ENCODE results near the gene KIAA1217. TPM values are rescaled to one million over a fixed set of nuclear protein-coding genes. Genes with fewer than 3 reads are reported as not detected.
"Not testable (repeated sequence)": the region's sequence is repeated elsewhere in the genome, so short reads cannot be mapped to it uniquely, and the experiment has no call there.

Gene KIAA1217
- total RNA-seq, 1 donor from 2014 or later: 18.9 TPM

DNA sequence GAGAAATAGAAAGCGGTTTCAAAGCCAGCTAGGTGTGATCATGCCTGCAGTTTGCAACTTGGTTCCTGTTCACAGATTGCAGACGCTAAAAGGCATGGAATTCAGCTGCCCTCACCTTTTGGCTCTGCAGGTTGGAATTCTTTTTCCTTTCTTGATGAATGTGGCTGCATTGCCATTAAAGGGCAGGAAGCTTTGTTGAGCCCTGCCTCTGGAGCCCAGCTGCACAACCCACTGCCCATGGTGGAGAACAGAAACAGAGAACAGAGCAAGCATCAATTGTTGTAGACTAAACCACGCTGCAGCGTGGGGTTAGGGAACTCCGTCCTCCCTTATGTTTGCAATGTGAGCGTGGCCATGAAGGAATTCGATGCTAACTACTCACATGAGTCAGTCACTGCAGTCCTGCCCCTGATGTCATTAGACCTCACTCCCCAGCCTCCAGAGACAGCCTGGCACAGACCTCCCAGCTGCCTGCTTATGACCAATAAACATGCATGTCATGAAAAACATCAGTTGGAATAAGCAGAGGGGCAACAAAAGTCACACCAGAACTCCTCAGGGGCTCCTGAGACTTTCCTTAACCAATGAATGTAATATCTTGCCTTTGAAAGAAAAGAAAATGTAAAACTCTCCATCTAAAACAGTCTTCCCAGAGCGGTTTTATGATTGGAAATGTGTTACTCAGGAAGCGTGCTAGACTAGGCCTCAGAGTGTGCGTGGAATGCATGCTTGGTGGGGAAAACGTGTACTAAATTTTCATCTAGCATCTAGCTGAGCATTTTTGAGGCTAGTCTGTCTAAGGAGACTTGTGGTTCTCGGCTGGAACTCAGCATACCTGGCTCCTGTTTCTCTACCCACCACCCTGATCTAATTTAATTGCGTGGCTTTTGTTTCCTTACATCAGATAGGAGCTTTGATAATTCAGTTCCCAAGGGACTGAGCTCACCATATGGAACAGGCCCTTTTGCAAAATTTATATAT, 232.2 kb downstream of the KIAA1217 start:
- Histone ChIP-seq H3K4me3 (ENCODE audit: low read depth, low read length) (no peak overlapping the region), H3K36me3 (ENCODE audit: control insufficient read depth, insufficient read depth, low read length) (no peaks in the 10 kb centered on the region), H3K27me3 (ENCODE audit: control insufficient read depth, insufficient read depth, low read length) (no peaks in the 10 kb centered on the region)
- DNase-seq (ENCODE audit: low read depth): no peak
- TF ChIP-seq, protein P1, sequence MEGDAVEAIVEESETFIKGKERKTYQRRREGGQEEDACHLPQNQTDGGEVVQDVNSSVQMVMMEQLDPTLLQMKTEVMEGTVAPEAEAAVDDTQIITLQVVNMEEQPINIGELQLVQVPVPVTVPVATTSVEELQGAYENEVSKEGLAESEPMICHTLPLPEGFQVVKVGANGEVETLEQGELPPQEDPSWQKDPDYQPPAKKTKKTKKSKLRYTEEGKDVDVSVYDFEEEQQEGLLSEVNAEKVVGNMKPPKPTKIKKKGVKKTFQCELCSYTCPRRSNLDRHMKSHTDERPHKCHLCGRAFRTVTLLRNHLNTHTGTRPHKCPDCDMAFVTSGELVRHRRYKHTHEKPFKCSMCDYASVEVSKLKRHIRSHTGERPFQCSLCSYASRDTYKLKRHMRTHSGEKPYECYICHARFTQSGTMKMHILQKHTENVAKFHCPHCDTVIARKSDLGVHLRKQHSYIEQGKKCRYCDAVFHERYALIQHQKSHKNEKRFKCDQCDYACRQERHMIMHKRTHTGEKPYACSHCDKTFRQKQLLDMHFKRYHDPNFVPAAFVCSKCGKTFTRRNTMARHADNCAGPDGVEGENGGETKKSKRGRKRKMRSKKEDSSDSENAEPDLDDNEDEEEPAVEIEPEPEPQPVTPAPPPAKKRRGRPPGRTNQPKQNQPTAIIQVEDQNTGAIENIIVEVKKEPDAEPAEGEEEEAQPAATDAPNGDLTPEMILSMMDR (IDR thresholded peaks at IDR 0.05; ENCODE audit: insufficient read depth, low read length, poor library complexity, severe bottlenecking): no peak

DNA sequence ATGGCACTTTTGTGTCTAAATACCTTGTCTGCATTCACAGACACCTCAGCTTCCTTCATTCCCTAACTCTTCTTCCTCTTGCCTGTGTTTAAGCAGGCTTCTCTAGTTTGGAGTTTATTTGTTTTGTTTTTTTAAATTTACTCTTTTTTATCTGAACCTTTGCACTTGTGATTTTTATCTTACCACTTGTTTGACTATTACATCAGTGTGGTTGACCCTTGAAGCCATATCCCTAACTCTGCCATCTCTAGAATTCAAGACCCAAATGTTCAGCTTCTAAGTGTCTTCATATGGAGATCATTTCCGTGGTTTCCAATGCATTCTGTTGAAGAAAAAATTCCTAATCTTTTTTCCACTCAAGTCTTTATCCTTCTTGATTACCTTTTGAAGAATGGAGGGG, 233.3 kb downstream of the KIAA1217 start:
- H3K36me3 ChIP-seq (ENCODE audit: control insufficient read depth, insufficient read depth, low read length): no peaks in the 10 kb centered on the region
- no peak for DNase-seq (ENCODE audit: low read depth)

DNA sequence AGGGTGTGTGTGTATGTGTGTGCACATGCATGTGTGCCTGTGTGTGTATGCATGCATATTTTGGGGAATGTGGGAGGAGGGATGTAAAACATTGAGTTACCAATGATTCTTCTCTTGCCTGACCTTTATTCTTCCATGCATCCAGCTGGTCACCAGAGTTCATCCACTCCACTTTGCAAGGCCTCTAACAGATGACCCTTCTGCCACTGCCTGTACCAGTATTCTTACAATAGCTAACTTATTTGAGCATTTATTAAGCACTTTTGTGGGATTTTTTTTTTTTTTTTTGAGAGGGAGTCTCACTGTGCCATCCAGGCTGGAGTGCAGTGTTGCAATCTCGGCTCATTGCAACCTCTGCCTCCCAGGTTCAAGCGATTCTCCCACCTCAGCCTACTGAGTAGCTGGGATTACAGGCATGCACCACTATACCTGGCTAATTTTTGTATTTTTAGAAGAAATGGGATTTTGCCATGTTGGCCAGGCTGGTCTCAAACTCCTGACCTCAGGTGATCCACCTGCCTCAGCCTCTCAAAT, 233.8 kb downstream of the KIAA1217 start:
- not testable (repeated sequence) for H3K27me3 ChIP-seq (ENCODE audit: control insufficient read depth, insufficient read depth, low read length); DNase-seq (ENCODE audit: low read depth); H3K4me3 ChIP-seq (ENCODE audit: low read depth, low read length); H3K36me3 ChIP-seq (ENCODE audit: control insufficient read depth, insufficient read depth, low read length)

More for the DNA sequence above, 233.3 kb downstream of the KIAA1217 start:
- Histone ChIP-seq H3K27me3 (ENCODE audit: control insufficient read depth, insufficient read depth, low read length) (no peaks in the 10 kb centered on the region), H3K4me3 (ENCODE audit: low read depth, low read length) (no peak overlapping the region)
- TF ChIP-seq, protein P1 (IDR thresholded peaks at IDR 0.05; ENCODE audit: insufficient read depth, low read length, poor library complexity, severe bottlenecking): no peak

DNA sequence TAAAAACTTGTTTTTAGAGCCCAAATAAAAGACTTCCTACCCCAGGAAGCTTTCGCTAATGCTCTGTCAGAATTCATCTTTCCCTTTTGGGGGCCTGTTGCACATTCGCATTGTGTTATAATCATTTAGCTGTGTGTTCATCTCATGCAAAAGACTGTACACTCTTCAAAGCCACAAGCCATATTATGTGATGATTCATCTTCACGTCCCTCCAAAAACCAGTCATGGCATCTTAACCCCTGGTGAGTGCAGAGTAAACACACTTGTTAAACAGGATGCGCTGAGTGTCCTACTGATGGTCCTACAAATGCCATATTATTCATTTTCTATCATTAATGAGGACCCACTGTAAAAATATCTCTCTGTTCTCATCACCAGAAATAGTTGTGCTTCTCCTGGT, 235.4 kb downstream of the KIAA1217 start:
- Histone ChIP-seq H3K36me3 (ENCODE audit: control insufficient read depth, insufficient read depth, low read length) (no peaks in the 10 kb centered on the region), H3K4me3 (ENCODE audit: low read depth, low read length) (no peak overlapping the region), H3K27me3 (ENCODE audit: control insufficient read depth, insufficient read depth, low read length) (no peaks in the 10 kb centered on the region)
- TF ChIP-seq, protein P1 (IDR thresholded peaks at IDR 0.05; ENCODE audit: insufficient read depth, low read length, poor library complexity, severe bottlenecking): no peak
- no peak for DNase-seq (ENCODE audit: low read depth)

DNA sequence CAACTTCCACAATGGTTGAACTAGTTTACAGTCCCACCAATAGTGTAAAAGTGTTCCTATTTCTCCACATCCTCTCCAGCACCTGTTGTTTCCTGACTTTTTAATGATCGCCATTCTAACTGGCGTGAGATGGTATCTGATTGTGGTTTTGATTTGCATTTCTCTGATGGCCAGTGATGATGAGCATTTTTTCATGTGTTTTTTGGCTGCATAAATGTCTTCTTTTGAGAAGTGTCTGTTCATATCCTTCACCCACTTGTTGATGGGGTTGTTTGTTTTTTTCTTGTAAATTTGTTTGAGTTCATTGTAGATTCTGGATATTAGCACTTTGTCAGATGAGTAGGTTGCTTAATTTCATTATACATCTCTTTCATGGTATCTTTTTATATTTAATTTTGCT, 237.0 kb downstream of the KIAA1217 start:
- not testable (repeated sequence) for H3K27me3 ChIP-seq (ENCODE audit: control insufficient read depth, insufficient read depth, low read length); H3K36me3 ChIP-seq (ENCODE audit: control insufficient read depth, insufficient read depth, low read length); DNase-seq (ENCODE audit: low read depth); H3K4me3 ChIP-seq (ENCODE audit: low read depth, low read length)

DNA sequence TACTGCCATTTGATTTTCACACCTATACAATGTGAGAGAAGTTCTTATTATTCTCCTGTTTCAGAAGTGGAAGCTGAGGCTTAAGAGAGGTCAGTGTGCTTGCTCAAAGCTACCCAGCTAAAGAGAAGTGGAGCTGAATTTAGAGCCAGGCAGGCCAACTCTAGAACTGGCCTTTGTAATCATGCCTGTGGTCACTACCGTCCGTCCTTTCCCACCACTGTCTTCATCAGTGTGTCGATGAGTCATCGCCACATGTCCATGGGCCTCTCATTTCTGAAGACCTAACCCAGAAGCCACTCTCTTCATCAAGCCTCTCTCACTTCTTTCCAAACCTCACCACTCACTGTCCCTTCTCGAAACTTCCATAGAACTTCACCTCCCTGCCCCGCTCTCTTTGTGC, 237.8 kb downstream of the KIAA1217 start:
- Histone ChIP-seq H3K27me3 (ENCODE audit: control insufficient read depth, insufficient read depth, low read length) (no peaks in the 10 kb centered on the region), H3K36me3 (ENCODE audit: control insufficient read depth, insufficient read depth, low read length) (no peaks in the 10 kb centered on the region), H3K4me3 (ENCODE audit: low read depth, low read length) (no peak overlapping the region)
- no peak for DNase-seq (ENCODE audit: low read depth)
- TF ChIP-seq, protein P1 (IDR thresholded peaks at IDR 0.05; ENCODE audit: insufficient read depth, low read length, poor library complexity, severe bottlenecking): no peak
